ENCODE measurements around the gene PIPOX.

DNA sequence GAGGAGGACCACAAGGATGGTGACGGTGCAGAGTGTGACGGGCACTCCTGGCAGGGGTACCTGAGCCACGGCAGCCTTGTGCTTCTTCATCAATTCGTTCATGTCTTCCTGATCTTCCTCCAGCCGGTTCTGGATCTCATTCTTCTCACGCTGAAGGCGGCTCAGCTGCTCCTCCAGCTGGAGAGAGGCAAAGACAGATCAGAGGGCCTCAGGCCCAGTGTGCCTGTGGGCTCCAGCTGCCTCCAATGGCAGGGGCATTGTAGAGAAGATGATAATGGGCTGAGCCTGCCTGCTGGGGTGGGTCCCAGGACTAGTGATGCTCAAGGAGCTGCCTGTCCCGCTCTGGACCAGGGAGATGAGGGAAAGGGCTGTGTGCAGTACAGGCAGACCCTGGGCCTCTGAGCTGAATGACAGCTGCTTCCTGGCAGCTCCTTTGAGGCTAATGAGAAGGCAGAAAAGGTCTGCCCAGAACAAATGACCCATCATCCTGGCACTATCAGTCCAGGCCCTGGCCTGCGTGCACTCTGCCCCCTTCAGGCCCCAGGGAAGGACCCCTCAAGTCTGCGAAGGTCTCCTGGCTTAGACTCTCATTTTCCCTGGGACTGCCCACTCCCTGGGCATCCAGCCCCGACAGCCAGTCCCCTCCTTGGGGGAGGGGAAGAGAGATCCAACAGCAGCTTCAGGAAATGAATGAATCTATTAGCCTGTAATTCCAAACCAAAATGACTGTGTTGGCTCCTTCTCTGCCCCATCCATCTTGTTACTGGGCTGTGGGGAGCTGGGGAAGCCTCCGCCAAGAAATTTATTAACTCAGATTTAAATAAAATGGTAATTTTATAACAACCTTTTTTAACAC lies 48.0 kb downstream of the PIPOX start:
- TF ChIP-seq POLR2AphosphoS5 (IDR thresholded peaks at IDR 0.05; ENCODE audit: low read depth): no peak
- TF ChIP-seq, protein P1, sequence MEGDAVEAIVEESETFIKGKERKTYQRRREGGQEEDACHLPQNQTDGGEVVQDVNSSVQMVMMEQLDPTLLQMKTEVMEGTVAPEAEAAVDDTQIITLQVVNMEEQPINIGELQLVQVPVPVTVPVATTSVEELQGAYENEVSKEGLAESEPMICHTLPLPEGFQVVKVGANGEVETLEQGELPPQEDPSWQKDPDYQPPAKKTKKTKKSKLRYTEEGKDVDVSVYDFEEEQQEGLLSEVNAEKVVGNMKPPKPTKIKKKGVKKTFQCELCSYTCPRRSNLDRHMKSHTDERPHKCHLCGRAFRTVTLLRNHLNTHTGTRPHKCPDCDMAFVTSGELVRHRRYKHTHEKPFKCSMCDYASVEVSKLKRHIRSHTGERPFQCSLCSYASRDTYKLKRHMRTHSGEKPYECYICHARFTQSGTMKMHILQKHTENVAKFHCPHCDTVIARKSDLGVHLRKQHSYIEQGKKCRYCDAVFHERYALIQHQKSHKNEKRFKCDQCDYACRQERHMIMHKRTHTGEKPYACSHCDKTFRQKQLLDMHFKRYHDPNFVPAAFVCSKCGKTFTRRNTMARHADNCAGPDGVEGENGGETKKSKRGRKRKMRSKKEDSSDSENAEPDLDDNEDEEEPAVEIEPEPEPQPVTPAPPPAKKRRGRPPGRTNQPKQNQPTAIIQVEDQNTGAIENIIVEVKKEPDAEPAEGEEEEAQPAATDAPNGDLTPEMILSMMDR (IDR thresholded peaks at IDR 0.05; ENCODE audit: insufficient read depth, low read length): no peak
- TF ChIP-seq, protein P2, sequence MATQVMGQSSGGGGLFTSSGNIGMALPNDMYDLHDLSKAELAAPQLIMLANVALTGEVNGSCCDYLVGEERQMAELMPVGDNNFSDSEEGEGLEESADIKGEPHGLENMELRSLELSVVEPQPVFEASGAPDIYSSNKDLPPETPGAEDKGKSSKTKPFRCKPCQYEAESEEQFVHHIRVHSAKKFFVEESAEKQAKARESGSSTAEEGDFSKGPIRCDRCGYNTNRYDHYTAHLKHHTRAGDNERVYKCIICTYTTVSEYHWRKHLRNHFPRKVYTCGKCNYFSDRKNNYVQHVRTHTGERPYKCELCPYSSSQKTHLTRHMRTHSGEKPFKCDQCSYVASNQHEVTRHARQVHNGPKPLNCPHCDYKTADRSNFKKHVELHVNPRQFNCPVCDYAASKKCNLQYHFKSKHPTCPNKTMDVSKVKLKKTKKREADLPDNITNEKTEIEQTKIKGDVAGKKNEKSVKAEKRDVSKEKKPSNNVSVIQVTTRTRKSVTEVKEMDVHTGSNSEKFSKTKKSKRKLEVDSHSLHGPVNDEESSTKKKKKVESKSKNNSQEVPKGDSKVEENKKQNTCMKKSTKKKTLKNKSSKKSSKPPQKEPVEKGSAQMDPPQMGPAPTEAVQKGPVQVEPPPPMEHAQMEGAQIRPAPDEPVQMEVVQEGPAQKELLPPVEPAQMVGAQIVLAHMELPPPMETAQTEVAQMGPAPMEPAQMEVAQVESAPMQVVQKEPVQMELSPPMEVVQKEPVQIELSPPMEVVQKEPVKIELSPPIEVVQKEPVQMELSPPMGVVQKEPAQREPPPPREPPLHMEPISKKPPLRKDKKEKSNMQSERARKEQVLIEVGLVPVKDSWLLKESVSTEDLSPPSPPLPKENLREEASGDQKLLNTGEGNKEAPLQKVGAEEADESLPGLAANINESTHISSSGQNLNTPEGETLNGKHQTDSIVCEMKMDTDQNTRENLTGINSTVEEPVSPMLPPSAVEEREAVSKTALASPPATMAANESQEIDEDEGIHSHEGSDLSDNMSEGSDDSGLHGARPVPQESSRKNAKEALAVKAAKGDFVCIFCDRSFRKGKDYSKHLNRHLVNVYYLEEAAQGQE (IDR thresholded peaks at IDR 0.05; ENCODE audit: insufficient replicate concordance, low read depth): no peak
- no peak for TF ChIP-seq SPI1 (IDR thresholded peaks at IDR 0.05; ENCODE audit: borderline replicate concordance, low read depth)

Data from HL-60 (cell line).